Astrocyte of the cerebellum (primary cell): ENCODE data around the gene TRAF1.

Experiments
- DNase-seq: peaks from one replicate; pipeline ENCODE4 v3.0.0-alpha.2; 2011; ENCODE audit warnings: low read depth
- H3K4me3 ChIP-seq: 2 replicates; pipeline ENCODE4 v1.5.1; 2011; ENCODE audit warnings: mild to moderate bottlenecking, low read depth, low read length, moderate library complexity
- CTCF ChIP-seq: IDR thresholded peaks from 2 replicates; pipeline ENCODE4 v1.5.1; 2012; ENCODE audit warnings: low read length, low read depth, moderate library complexity, mild to moderate bottlenecking; ENCODE audit errors: missing control alignments
- in situ Hi-C: cut with HindIII; loops from 2 replicates; pipeline ENCODE4 v1.10.0; 2017; ENCODE audit warnings: low sequenced_read_pairs

Gene TRAF1

GRCh38 chr9:120942186-120943001 lies 15.8 kb upstream of the TRAF1 start:
- in situ Hi-C loops, result no loop called here
- DNase-seq, result no peak
- no peak for TF ChIP-seq CTCF

GRCh38 chr9:120941046-120941770 lies 14.6 kb upstream of the TRAF1 start:
- in situ Hi-C loops, result no loop called here
- no peak for DNase-seq
- H3K4me3 ChIP-seq, result no peak overlapping the region

More at GRCh38 chr9:120942186-120943001, 15.8 kb upstream of the TRAF1 start:
- no peak overlapping the region for H3K4me3 ChIP-seq

GRCh38 chr9:120940573-120940972 lies 14.0 kb upstream of the TRAF1 start:
- no peak for TF ChIP-seq CTCF
- in situ Hi-C loops, result no loop called here
- H3K4me3 ChIP-seq, result no peak overlapping the region
- no peak for DNase-seq

More at GRCh38 chr9:120941046-120941770, 14.6 kb upstream of the TRAF1 start:
- TF ChIP-seq CTCF, result no peak

- in situ Hi-C loops, result no loop called here
- TF ChIP-seq CTCF, result no peak
- no peak for DNase-seq
- no peak overlapping the region for H3K4me3 ChIP-seq
These were observed 12.3 kb upstream of the TRAF1 start for GRCh38 chr9:120938851-120939250.

GRCh38 chr9:120937596-120937995 lies 11.0 kb upstream of the TRAF1 start:
- DNase-seq, result no peak
- in situ Hi-C loops, result no loop called here
- no peak for TF ChIP-seq CTCF

GRCh38 chr9:120937127-120937526 lies 10.5 kb upstream of the TRAF1 start:
- TF ChIP-seq CTCF, result no peak
- DNase-seq, result no peak
- in situ Hi-C loops, result no loop called here
- no peak overlapping the region for H3K4me3 ChIP-seq

More at GRCh38 chr9:120937596-120937995, 11.0 kb upstream of the TRAF1 start:
- no peak overlapping the region for H3K4me3 ChIP-seq
